Retinal pigment epithelial cell (primary cell): ENCODE results near the gene DIS3L.
"Not testable (repeated sequence)": the region's sequence is repeated elsewhere in the genome, so short reads cannot be mapped to it uniquely, and the experiment has no call there.

Source experiments
- DNase-seq: peaks from one replicate; pipeline ENCODE4 v3.0.0-alpha.2; 2010; ENCODE audit warnings: low read depth
- H3K4me3 ChIP-seq: 2 replicates; pipeline ENCODE4 v1.5.1; 2011; ENCODE audit warnings: mild to moderate bottlenecking, low read length, control low read depth, moderate library complexity
- TF ChIP-seq, protein P1 (sequence below): conservative IDR thresholded peaks from 2 replicates; pipeline ENCODE4 v1.5.1; 2011; ENCODE audit warnings: low read depth, low read length, control low read depth, inconsistent platforms

Gene DIS3L

DNA sequence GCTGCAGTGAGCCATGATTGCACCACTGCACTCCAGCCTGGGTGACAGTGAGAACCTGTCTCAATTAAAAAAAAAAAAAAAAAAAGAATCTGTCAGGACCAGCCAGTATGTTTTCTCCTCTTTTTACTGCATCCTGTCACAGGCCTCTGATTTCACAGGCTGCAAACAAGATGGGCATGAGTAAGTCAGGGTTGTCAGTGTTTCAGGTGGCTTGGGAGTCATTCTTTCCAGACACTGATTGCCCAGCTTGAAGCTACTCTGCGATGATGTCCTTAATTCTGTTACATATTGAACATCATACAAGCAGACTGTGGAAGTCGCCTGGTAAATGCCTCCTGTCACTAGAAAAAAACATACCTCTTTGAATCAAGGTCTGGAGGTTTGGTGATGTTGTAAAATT, 18.8 kb downstream of the DIS3L start:
- TF ChIP-seq, protein P1, sequence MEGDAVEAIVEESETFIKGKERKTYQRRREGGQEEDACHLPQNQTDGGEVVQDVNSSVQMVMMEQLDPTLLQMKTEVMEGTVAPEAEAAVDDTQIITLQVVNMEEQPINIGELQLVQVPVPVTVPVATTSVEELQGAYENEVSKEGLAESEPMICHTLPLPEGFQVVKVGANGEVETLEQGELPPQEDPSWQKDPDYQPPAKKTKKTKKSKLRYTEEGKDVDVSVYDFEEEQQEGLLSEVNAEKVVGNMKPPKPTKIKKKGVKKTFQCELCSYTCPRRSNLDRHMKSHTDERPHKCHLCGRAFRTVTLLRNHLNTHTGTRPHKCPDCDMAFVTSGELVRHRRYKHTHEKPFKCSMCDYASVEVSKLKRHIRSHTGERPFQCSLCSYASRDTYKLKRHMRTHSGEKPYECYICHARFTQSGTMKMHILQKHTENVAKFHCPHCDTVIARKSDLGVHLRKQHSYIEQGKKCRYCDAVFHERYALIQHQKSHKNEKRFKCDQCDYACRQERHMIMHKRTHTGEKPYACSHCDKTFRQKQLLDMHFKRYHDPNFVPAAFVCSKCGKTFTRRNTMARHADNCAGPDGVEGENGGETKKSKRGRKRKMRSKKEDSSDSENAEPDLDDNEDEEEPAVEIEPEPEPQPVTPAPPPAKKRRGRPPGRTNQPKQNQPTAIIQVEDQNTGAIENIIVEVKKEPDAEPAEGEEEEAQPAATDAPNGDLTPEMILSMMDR, result no peak
- no peak for DNase-seq
- no peak overlapping the region for H3K4me3 ChIP-seq

- TF ChIP-seq, protein P1, result no peak
- no peak for DNase-seq
- no peak overlapping the region for H3K4me3 ChIP-seq
These were observed 30.1 kb downstream of the DIS3L start for GRCh38 chr15:66323312-66323928.

DNA sequence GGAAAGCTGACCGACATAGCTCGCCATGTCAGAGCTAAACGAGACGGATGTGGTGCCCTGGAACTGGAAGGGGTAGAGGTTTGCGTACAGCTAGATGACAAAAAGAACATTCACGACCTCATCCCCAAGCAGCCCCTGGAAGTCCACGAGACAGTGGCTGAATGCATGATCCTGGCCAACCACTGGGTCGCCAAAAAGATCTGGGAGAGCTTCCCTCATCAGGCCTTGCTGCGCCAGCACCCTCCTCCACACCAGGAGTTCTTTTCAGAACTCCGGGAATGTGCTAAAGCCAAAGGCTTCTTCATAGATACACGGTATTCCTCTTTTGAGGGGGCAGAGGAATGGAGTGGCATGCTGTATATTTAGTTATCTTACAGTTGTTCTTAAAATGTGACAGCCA, 32.7 kb downstream of the DIS3L start:
- DNase-seq, result no peak
- no peak overlapping the region for H3K4me3 ChIP-seq
- TF ChIP-seq, protein P1, result no peak

DNA sequence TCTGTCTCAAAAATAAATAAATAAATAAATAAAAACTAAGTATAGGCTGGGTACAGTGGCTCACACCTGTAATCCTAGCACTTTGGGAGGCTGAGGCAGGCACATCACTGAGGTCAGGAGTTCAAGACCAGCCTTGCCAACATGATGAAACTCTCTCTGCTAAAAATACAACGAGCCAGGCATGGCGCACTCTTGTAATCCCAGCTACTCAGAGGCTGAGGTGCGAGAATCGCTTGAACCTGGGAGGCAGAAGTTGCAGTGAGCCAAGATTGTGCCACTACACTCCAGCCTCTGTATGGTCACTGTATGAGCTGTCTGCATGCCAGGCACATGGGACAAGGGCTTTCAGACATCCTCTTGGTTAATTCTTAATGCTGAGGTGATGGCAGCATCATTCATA, 34.4 kb downstream of the DIS3L start:
- TF ChIP-seq, protein P1, result no peak
- no peak for DNase-seq
- no peak overlapping the region for H3K4me3 ChIP-seq

DNA sequence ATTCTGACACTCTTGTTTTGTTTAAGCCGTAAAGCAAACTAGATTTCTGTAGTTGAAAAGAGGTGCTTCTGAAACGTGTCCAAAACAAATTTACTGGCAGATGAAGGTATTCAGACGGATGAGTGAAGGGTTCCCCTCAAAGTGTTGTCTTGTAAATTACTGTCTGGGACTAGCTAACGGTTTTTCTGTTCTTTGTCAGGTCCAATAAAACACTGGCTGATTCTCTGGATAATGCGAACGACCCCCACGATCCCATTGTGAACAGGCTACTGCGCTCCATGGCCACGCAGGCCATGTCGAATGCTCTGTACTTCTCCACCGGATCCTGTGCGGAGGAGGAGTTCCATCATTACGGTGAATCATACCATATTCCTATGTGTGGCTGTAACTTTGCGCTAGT, 35.4 kb downstream of the DIS3L start:
- TF ChIP-seq, protein P1, result no peak
- no peak overlapping the region for H3K4me3 ChIP-seq

DNA sequence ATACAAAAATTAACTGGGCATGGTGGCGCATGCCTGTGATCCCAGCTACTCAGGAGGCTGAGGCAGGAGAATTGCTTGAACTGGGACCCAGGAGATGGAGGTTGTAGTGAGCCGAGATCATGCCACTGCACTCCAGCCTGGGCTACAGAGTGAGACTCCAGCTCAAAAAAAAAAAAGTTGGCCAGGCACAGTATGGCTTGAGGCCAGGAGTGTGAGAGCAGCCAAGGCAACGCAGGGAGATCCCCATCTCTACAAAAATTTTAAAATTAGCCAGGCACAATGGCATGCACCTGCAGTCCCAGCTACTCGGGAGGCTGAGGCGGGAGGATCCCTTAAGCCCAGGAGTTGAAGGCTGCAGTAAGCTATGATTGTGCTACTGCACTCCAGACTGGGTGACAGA, 55.2 kb downstream of the DIS3L start:
- not testable (repeated sequence) for H3K4me3 ChIP-seq, DNase-seq

More for the DNA sequence above, 35.4 kb downstream of the DIS3L start:
- DNase-seq, result no peak

DNA sequence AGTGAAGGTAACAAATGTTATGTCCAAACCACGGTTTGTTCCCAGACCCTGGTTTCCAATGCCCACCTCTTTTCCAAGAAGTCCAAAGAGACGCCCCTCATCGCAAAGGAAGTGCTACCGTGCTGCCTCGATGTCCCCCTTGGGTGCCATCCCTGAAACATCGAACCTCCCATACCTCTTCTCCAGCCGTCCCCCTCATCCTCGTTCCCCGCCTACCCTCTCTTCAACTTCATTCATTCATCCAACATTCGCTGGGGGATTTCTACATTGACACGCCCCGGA, 62.6 kb downstream of the DIS3L start:
- no peak for DNase-seq
- peak overlapping the region; percentile 84 for H3K4me3 ChIP-seq
- TF ChIP-seq, protein P1, result no peak
